Effector memory CD4-positive, alpha-beta T cell (primary cell): Measurements from ENCODE around the gene RNPS1.
"Not testable (repeated sequence)": the region's sequence is repeated elsewhere in the genome, so short reads cannot be mapped to it uniquely, and the experiment has no call there.

ENCODE experiments used
- DNase-seq, 3 donors: peaks; one replicate each; pipeline ENCODE4 v3.0.0-alpha.2; 2020
- H3K27ac ChIP-seq: 2 replicates; pipeline ENCODE4 v1.7.0; 2013; ENCODE audit warnings: mild to moderate bottlenecking, low read length, moderate library complexity; ENCODE audit not compliant: insufficient read depth, poor library complexity, severe bottlenecking
- H3K27me3 ChIP-seq: replicated peaks from 2 replicates; pipeline ENCODE4 v1.7.0; 2013; ENCODE audit warnings: mild to moderate bottlenecking, low read length; ENCODE audit not compliant: insufficient read depth, control insufficient read depth, poor library complexity, severe bottlenecking
- H3K36me3 ChIP-seq: 2 replicates; pipeline ENCODE4 v1.7.0; 2013; ENCODE audit warnings: mild to moderate bottlenecking, low read length, moderate library complexity; ENCODE audit not compliant: control insufficient read depth, insufficient read depth
- H3K4me1 ChIP-seq: 2 replicates; pipeline ENCODE4 v1.7.0; 2013; ENCODE audit warnings: low read length, mild to moderate bottlenecking; ENCODE audit not compliant: control insufficient read depth, insufficient read depth, poor library complexity, severe bottlenecking
- H3K4me3 ChIP-seq: 2 replicates; pipeline ENCODE4 v1.7.0; 2013; ENCODE audit warnings: low read length, low read depth, mild to moderate bottlenecking; ENCODE audit not compliant: insufficient read depth, poor library complexity, severe bottlenecking
- H3K9me3 ChIP-seq: 2 replicates; pipeline ENCODE4 v1.7.0; 2013; ENCODE audit warnings: mild to moderate bottlenecking, low read length, moderate library complexity; ENCODE audit not compliant: control insufficient read depth

The RNPS1 gene

DNA sequence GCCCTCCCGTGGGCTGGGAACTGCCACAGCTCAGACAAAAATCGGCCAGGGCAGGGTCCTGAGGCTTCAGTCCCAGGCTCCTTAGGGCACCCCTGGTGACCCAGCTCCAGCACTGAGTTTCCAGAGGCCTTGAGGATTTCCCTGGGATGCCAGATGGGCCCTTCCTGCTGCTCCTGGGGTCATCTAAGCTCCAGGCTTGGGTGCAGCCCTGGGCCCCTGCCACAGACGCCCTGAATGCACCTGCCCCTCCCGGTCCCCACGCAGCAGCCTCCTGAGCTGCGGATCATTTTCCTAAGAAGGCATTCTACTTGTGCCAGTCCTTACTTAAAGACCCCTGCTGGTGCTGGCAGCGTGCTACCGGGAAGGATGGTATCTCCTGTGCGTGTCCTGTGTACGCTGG is 6.0 kb upstream of the RNPS1 start:
- Histone ChIP-seq H3K27ac (no peak overlapping the region), H3K36me3 (no peaks in the 10 kb centered on the region), H3K9me3 (no peaks in the 10 kb centered on the region), H3K4me3 (no peak overlapping the region), H3K4me1 (peaks cover 8% of the 10 kb centered on the region), H3K27me3 (no peaks in the 10 kb centered on the region)
- DNase-seq = no peak

DNA sequence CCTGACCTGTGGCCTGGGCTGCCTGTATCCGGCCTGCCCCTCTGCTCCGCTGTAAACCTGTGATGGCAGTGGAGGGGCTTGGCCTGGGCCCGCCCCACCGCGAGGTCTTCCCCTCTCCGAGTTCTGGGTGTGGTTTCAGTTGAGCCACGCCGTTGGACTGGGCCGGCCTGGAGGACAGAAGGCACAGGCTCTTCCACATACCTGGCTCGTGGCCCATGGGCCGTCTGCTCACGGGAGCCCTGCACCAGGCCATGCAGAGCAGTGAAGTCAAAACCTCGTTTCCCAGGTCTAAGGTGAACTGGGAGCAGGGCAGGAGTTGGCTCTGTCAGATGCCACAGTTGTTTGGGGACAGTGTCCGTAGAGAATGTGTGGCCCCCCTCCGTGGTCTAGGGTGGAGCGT is 5.6 kb upstream of the RNPS1 start:
- Histone ChIP-seq H3K9me3 (no peaks in the 10 kb centered on the region), H3K4me3 (no peak overlapping the region), H3K27ac (no peak overlapping the region), H3K27me3 (no peaks in the 10 kb centered on the region), H3K4me1 (peaks cover 11% of the 10 kb centered on the region), H3K36me3 (no peaks in the 10 kb centered on the region)
- no peak for DNase-seq

DNA sequence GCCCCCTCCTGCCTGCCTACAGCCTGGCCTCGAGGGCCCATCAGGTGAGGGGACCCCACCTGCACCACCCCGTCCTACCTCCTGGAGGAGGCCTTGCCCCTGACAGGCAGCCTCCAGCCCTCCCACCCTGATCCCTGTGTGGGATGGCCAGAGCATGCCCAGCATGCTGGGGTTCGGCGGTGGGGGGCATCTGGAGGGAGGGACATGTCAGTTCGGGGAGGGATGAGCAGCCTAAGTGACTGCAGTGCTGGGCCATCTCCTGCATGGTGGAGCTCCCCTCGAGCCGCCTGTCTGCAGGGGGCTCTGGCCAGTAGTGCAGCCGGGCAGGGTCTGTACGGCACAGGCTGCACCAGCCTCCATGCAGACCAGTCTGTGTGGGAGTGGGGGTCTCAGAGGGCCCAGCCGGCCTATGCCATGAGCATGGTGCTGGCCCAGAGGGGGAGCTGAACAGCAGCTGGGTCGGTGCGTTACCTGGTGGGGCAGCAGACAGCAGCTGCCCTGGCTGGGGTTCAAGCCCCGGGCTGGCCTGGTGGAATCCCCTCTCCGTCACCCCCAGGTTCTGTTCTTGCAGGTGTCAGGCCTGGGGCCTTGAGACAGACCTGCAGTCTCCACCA is 4.0 kb upstream of the RNPS1 start:
- Histone ChIP-seq H3K4me1 (peaks cover 11% of the 10 kb centered on the region), H3K9me3 (no peaks in the 10 kb centered on the region), H3K27ac (no peak overlapping the region), H3K4me3 (no peak overlapping the region), H3K27me3 (no peaks in the 10 kb centered on the region), H3K36me3 (no peaks in the 10 kb centered on the region)
- no peak for DNase-seq

- no peaks in the 10 kb centered on the region for H3K36me3 ChIP-seq
- DNase-seq = no peak
Observed at GRCh38 chr16:2270588-2271470, 2.9 kb upstream of the RNPS1 start.

GRCh38 chr16:2270070-2270462 is 2.1 kb upstream of the RNPS1 start:
- Histone ChIP-seq H3K4me1 (peaks cover 16% of the 10 kb centered on the region), H3K9me3 (no peaks in the 10 kb centered on the region), H3K36me3 (no peaks in the 10 kb centered on the region), H3K27ac (no peak overlapping the region), H3K4me3 (no peak overlapping the region), H3K27me3 (no peaks in the 10 kb centered on the region)
- no peak for DNase-seq

More at GRCh38 chr16:2270588-2271470, 2.9 kb upstream of the RNPS1 start:
- H3K9me3 ChIP-seq = no peaks in the 10 kb centered on the region
- H3K27ac ChIP-seq = no peak overlapping the region
- H3K27me3 ChIP-seq = no peaks in the 10 kb centered on the region
- H3K4me1 ChIP-seq = peaks cover 16% of the 10 kb centered on the region
- H3K4me3 ChIP-seq = no peak overlapping the region

GRCh38 chr16:2267505-2267912 is 417 bp downstream of the RNPS1 start:
- H3K9me3 ChIP-seq, H3K27me3 ChIP-seq: not testable (repeated sequence)
- DNase-seq = peak in 1 of 3 donors; percentile 14
- H3K27ac ChIP-seq = peak overlapping the region; percentile 94
- H3K36me3 ChIP-seq = peaks cover 16% of the 10 kb centered on the region
- peaks cover 16% of the 10 kb centered on the region for H3K4me1 ChIP-seq
- peak overlapping the region; percentile 95 for H3K4me3 ChIP-seq

DNA sequence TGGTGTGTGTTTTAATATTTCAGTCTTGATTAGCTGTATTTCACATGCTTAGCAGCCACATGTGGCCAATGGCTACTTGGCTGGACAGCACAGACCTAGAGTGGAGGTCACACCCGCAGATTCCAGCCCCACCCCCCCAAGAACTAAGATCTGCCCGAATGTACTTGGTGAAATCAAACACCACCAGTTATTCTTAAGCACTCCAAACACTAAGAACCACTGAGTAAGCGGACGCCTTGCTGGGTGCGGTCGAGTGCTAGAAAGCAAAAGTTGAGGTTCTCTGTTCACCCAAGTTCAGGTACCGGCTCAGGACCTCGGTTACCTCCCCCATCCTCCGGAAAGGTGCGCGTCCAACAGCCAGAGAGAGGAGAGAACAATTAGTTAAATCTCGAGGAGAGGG is 1.0 kb downstream of the RNPS1 start:
- Histone ChIP-seq H3K4me1 (peaks cover 16% of the 10 kb centered on the region), H3K4me3 (peak overlapping the region; percentile 11), H3K36me3 (peaks cover 23% of the 10 kb centered on the region), H3K27ac (peak overlapping the region; percentile 94)
- not testable (repeated sequence) for H3K27me3 ChIP-seq, H3K9me3 ChIP-seq
- peak in 1 of 3 donors; percentile 15 for DNase-seq

GRCh38 chr16:2263026-2263425 is 4.9 kb downstream of the RNPS1 start:
- not testable (repeated sequence) for DNase-seq, H3K4me3 ChIP-seq, H3K27me3 ChIP-seq, H3K27ac ChIP-seq, H3K4me1 ChIP-seq, H3K9me3 ChIP-seq
- peaks cover 50% of the 10 kb centered on the region for H3K36me3 ChIP-seq

DNA sequence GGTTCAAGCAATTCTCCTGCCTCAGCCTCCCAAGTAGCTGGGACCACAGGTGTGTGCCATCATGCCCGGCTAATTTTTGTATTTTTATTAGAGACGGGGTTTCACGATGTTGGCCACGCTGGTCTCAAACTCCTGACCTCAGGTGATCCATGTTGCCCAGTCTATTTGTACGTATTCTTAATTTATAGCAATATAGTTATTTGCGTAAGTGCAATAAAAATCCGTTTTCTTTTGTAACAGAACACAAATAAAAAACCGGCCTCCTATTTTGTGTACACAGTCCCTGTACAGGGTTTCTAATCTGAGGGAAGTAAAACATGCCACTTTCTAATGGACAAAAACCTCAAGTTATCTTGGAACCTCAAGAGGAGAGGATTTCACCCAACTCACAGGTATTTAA is 7.7 kb downstream of the RNPS1 start:
- Histone ChIP-seq H3K27me3 (no peaks in the 10 kb centered on the region), H3K4me3 (no peak overlapping the region), H3K27ac (no peak overlapping the region), H3K36me3 (peaks cover 77% of the 10 kb centered on the region), H3K4me1 (no peaks in the 10 kb centered on the region), H3K9me3 (no peaks in the 10 kb centered on the region)
- no peak for DNase-seq

GRCh38 chr16:2258530-2258929 is 9.4 kb downstream of the RNPS1 start:
- peaks cover 76% of the 10 kb centered on the region for H3K36me3 ChIP-seq
- DNase-seq, H3K9me3 ChIP-seq: not testable (repeated sequence)

More at GRCh38 chr16:2258530-2258929, 9.4 kb downstream of the RNPS1 start:
- H3K27me3 ChIP-seq, H3K4me3 ChIP-seq, H3K4me1 ChIP-seq, H3K27ac ChIP-seq: not testable (repeated sequence)
